Keratinocyte (primary cell): ENCODE results near the gene DPH7. TPM values are rescaled to one million over a fixed set of nuclear protein-coding genes. Genes with fewer than 3 reads are reported as not detected.
"Not testable (repeated sequence)": the region's sequence is repeated elsewhere in the genome, so short reads cannot be mapped to it uniquely, and the experiment has no call there.

Source experiments
- DNase-seq: peaks from one replicate; pipeline ENCODE4 v3.0.0-alpha.2; 2011; ENCODE audit warnings: low read depth, missing footprints, low spot score
- FAIRE-seq: peaks from 2 replicates; lab custom pipeline; 2011; peaks lifted over from hg19 to GRCh38; lab: Jason Lieb, UNC
- H2AFZ ChIP-seq: 2 replicates; pipeline ENCODE4 v1.6.0; 2012; ENCODE audit warnings: low read length, control low read depth, inconsistent platforms; ENCODE audit not compliant: control insufficient read depth
- H3K27ac ChIP-seq: 2 replicates; pipeline ENCODE4 v1.5.1; 2011; ENCODE audit warnings: low read length; ENCODE audit not compliant: control insufficient read depth, insufficient read depth
- H3K27me3 ChIP-seq: 3 replicates; pipeline ENCODE4 v1.6.0; 2011; ENCODE audit warnings: low read length; ENCODE audit not compliant: control insufficient read depth, insufficient read depth; ENCODE audit errors: extremely low read depth
- H3K36me3 ChIP-seq, 2 experiments: 2 replicates in 1 of 2; 3 replicates in 1 of 2; pipeline ENCODE4 v1.5.1; 2011; ENCODE audit warnings: low read length in 2 of 2, mild to moderate bottlenecking in 1 of 2; ENCODE audit not compliant: control insufficient read depth in 2 of 2, insufficient read depth in 2 of 2; ENCODE audit errors: extremely low read depth in 1 of 2
- H3K4me1 ChIP-seq: 3 replicates; pipeline ENCODE4 v1.5.1; 2011; ENCODE audit warnings: low read length; ENCODE audit not compliant: control insufficient read depth, insufficient read depth; ENCODE audit errors: extremely low read depth
- H3K4me2 ChIP-seq: 3 replicates; pipeline ENCODE4 v1.6.0; 2011; ENCODE audit warnings: low read depth, low read length; ENCODE audit not compliant: control insufficient read depth, insufficient read depth; ENCODE audit errors: extremely low read depth
- H3K4me3 ChIP-seq, 3 experiments: fragments of 200-600 bp in 1 of 3; sonication (generic) in 1 of 3; 2 replicates in 2 of 3; 3 replicates in 1 of 3; pipeline ENCODE4 v1.5.1; 2011 to 2016; ENCODE audit warnings: low read length in 3 of 3, mild to moderate bottlenecking in 3 of 3, control low read depth in 2 of 3, inconsistent platforms in 1 of 3, low read depth in 1 of 3, mixed read lengths in 1 of 3, mixed run types in 1 of 3, moderate library complexity in 1 of 3; ENCODE audit not compliant: control insufficient read depth in 2 of 3, insufficient read depth in 2 of 3; ENCODE audit errors: extremely low read depth in 1 of 3
- H3K79me2 ChIP-seq: 2 replicates; pipeline ENCODE4 v1.6.0; 2012; ENCODE audit warnings: low read length; ENCODE audit not compliant: control insufficient read depth, insufficient read depth
- H3K9ac ChIP-seq: 3 replicates; pipeline ENCODE4 v1.6.0; 2011; ENCODE audit warnings: low read length; ENCODE audit not compliant: control insufficient read depth, insufficient read depth; ENCODE audit errors: extremely low read depth
- H3K9me1 ChIP-seq: 3 replicates; pipeline ENCODE4 v1.6.0; 2011; ENCODE audit warnings: low read length; ENCODE audit not compliant: control insufficient read depth, insufficient read depth; ENCODE audit errors: extremely low read depth
- H3K9me3 ChIP-seq: 2 replicates; pipeline ENCODE4 v1.5.1; 2012; ENCODE audit warnings: low read depth, low read length; ENCODE audit not compliant: control insufficient read depth
- H4K20me1 ChIP-seq: 3 replicates; pipeline ENCODE4 v1.6.0; 2011; ENCODE audit warnings: low read length; ENCODE audit not compliant: control insufficient read depth, insufficient read depth; ENCODE audit errors: extremely low read depth
- EZH2 ChIP-seq: IDR thresholded peaks from one replicate; pipeline ENCODE4 v1.6.1; 2012; ENCODE audit warnings: inconsistent platforms, mild to moderate bottlenecking, low read length, moderate library complexity
- dilution Hi-C: fragments of 300-500 bp; cut with MboI; formaldehyde crosslinking; loops from one replicate; pipeline ENCODE4 v1.7.0; 2020; ENCODE audit warnings: low sequenced_read_pairs; ENCODE audit not compliant: extremely low pct_ligation_motif_present
- polyA plus RNA-seq, 5 experiments: library from polyadenylated mRNA; depleted of rRNA in 3 of 5; stranded (reverse) in 3 of 5; stranded (forward) in 1 of 5; unstranded in 1 of 5; fragments of >200 nt; gene quantifications; 1 replicate in 1 of 5; 2 replicates in 3 of 5; 3 replicates in 1 of 5; pipeline versions ENCODE4 v1.2.1 to v1.2.3, GENCODE V29; 2011 to 2012; ENCODE audit warnings: missing spikeins in 2 of 5, low read depth in 1 of 5, low replicate concordance in 1 of 5
- TF ChIP-seq, protein P1 (sequence below), 3 experiments: IDR thresholded peaks in 1 of 3; conservative IDR thresholded peaks in 1 of 3; optimal IDR thresholded peaks in 1 of 3; 2 replicates in 2 of 3; 3 replicates in 1 of 3; pipeline versions ENCODE3 to v1.5.1; 2011; ENCODE audit warnings: low read length in 3 of 3, mild to moderate bottlenecking in 3 of 3, moderate library complexity in 2 of 3, control low read depth in 1 of 3, inconsistent platforms in 1 of 3; ENCODE audit not compliant: insufficient read depth in 2 of 3; ENCODE audit errors: extremely low read depth in 1 of 3

The DPH7 gene
- polyA plus RNA-seq, 1 donor (not counting 4 experiments of a cell fraction or from before 2014, with no cell fraction given), result 25.3 TPM

GRCh38 chr9:137598943-137599342 lies 20.2 kb upstream of the DPH7 start:
- H3K36me3 ChIP-seq, result no peaks in the 10 kb centered on the region
- H3K9ac ChIP-seq, result no peak overlapping the region
- H3K4me3 ChIP-seq, result no peak overlapping the region
- no peaks in the 10 kb centered on the region for H4K20me1 ChIP-seq
- peaks cover 1% of the 10 kb centered on the region for H3K4me1 ChIP-seq
- FAIRE-seq (no peak), DNase-seq (no peak)
- H3K27ac ChIP-seq, result no peak overlapping the region
- no peak overlapping the region for H2AFZ ChIP-seq
- no peaks in the 10 kb centered on the region for H3K9me3 ChIP-seq
- H3K4me2 ChIP-seq, result no peak overlapping the region
- H3K27me3 ChIP-seq, result no peaks in the 10 kb centered on the region
- TF ChIP-seq, protein P1, sequence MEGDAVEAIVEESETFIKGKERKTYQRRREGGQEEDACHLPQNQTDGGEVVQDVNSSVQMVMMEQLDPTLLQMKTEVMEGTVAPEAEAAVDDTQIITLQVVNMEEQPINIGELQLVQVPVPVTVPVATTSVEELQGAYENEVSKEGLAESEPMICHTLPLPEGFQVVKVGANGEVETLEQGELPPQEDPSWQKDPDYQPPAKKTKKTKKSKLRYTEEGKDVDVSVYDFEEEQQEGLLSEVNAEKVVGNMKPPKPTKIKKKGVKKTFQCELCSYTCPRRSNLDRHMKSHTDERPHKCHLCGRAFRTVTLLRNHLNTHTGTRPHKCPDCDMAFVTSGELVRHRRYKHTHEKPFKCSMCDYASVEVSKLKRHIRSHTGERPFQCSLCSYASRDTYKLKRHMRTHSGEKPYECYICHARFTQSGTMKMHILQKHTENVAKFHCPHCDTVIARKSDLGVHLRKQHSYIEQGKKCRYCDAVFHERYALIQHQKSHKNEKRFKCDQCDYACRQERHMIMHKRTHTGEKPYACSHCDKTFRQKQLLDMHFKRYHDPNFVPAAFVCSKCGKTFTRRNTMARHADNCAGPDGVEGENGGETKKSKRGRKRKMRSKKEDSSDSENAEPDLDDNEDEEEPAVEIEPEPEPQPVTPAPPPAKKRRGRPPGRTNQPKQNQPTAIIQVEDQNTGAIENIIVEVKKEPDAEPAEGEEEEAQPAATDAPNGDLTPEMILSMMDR (optimal IDR thresholded peaks at IDR 0.05 in 1 of 3, IDR thresholded peaks at IDR 0.05 in 1 of 3, conservative IDR thresholded peaks at IDR 0.05 in 1 of 3; ENCODE audit: extremely low read depth in 1 of 3, insufficient read depth in 2 of 3, low read length in 3 of 3), result no peak
- no peak for TF ChIP-seq EZH2
- H3K79me2 ChIP-seq, result no peaks in the 10 kb centered on the region
- dilution Hi-C loops, result no loop called here
- H3K9me1 ChIP-seq, result no peaks in the 10 kb centered on the region

DNA sequence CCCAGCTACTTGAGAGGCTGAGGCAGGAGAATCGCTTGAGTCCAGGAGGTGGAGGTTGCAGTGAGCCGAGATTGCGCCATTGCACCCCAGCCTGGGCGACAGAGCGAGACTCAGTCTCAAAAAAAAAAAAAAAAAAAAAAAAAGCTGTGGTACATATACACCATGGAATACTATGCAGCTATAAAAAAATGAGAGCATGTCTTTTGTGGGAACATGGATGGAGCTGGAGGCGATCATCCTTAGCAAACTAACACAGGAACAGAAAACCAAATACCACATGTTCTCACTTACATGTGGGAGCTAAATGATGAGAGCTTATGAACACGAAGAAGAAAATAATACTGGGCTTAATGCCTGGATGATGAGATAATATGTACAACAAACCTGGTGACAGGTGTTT lies 17.9 kb upstream of the DPH7 start:
- H3K4me3 ChIP-seq, H3K36me3 ChIP-seq, H4K20me1 ChIP-seq, H3K9me3 ChIP-seq, FAIRE-seq, H3K4me2 ChIP-seq, H3K27me3 ChIP-seq, DNase-seq, H3K27ac ChIP-seq, H3K9ac ChIP-seq, dilution Hi-C loops, H3K9me1 ChIP-seq, H2AFZ ChIP-seq, H3K79me2 ChIP-seq, H3K4me1 ChIP-seq: not testable (repeated sequence)

GRCh38 chr9:137593176-137593575 lies 14.5 kb upstream of the DPH7 start:
- dilution Hi-C loops, result no loop called here
- H3K79me2 ChIP-seq, result peaks cover 20% of the 10 kb centered on the region

More at GRCh38 chr9:137593176-137593575, 14.5 kb upstream of the DPH7 start:
- Histone ChIP-seq H3K9ac (no peak overlapping the region), H2AFZ (no peak overlapping the region), H3K9me1 (no peaks in the 10 kb centered on the region), H3K4me3 (no peak overlapping the region), H3K27me3 (no peaks in the 10 kb centered on the region), H3K36me3 (peaks cover 1 to 5% of the 10 kb centered on the region in 2 experiments), H3K27ac (no peak overlapping the region), H3K4me2 (no peak overlapping the region), H4K20me1 (peaks cover 5% of the 10 kb centered on the region), H3K4me1 (peaks cover 13% of the 10 kb centered on the region), H3K9me3 (no peaks in the 10 kb centered on the region)
- TF ChIP-seq, protein P1 (optimal IDR thresholded peaks at IDR 0.05 in 1 of 3, IDR thresholded peaks at IDR 0.05 in 1 of 3, conservative IDR thresholded peaks at IDR 0.05 in 1 of 3; ENCODE audit: extremely low read depth in 1 of 3, insufficient read depth in 2 of 3, low read length in 3 of 3), result no peak
- no peak for TF ChIP-seq EZH2
- no peak for DNase-seq
- FAIRE-seq, result no peak
